GM21576 (cell line): ENCODE measurements around the gene CDT1.

Source experiments
- ATAC-seq: cut with Tn5 transposase; IDR thresholded peaks from one replicate; pipeline ENCODE4 v1.9.1; 2021; ENCODE audit warnings: mild to moderate bottlenecking, moderate library complexity; ENCODE audit not compliant: unreplicated experiment

The CDT1 gene

GRCh38 chr16:88804173-88804551, 573 bp downstream of the CDT1 start:
- no peak for ATAC-seq

GRCh38 chr16:88804552-88805339, 1.2 kb downstream of the CDT1 start:
- no peak for ATAC-seq

DNA sequence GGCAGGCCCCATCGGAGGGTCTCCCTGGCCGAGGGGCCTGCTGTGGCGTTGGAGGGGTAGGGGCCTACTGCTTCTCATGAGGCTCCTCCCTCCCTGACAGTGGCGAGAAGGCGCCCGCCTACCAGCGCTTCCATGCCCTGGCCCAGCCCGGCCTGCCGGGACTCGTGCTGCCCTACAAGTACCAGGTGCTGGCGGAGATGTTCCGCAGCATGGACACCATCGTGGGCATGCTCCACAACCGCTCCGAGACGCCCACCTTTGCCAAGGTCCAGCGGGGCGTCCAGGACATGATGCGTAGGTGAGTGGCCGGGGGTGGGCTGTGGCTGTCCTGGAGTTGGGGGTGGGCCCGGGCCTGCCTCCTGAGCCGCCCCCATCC, 1.7 kb downstream of the CDT1 start:
- no peak for ATAC-seq

DNA sequence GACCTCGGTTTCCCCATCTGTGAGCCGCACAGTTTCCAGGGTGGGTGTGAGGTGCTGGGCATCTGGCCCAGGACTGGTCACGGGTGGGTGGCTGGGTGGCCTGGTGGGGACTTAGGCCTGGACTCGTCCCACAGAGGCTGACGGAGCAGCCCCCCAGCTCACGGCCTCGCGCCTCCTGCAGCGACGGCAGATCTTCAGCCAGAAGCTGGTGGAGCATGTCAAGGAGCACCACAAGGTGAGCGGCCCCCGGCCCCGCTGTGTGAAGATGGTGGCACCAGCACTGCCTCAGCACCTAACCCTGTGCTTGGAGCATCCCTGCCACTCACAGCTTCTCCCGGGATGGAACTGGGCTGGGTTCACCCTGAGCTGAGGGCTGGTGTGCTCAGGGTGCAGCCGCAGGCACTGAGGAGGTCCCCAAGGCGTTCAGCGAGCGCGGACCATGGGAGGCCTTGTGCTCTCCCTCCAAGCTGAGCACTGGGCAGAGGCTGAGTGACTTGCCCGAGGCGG, 2.4 kb downstream of the CDT1 start:
- ATAC-seq = no peak

GRCh38 chr16:88806491-88807111, 3.0 kb downstream of the CDT1 start:
- no peak for ATAC-seq

- no peak for ATAC-seq
These were observed 3.6 kb downstream of the CDT1 start for GRCh38 chr16:88807142-88807625.

DNA sequence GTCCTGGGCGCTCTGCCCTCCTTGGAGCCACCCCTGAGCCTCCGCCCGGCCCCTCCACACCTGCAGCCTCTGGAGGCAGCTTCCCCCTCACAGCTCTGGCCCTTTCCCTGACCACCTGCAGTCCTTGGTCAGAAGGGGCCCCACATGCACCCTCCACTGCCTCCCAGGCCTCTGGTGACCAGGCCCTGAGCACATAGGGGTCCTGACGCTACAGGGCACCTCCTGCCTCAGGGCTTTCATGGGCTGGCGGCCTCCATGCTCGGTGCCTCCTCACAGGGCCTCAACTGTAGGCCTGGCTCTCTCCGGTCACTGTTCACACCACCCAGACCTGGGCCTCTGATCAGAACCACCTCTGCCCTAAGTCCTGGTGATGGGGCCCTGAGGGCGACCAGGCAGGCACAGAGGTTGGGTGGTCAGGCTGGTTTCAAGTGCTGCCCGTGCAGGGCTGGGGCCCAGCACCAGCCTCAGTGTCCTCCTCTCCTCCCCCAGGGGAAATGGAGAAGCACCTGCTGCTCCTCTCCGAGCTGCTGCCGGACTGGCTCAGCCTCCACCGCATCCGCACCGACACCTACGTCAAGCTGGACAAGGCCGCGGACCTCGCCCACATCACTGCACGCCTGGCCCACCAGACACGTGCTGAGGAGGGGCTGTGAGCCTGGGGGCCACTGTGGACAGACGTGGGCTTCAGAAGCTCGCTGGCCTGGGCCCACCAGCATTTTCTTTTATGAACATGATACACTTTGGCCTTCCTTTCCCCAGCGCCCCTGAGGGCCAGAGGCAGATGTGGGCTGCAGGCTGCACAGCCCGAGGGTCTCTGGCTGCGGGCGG, 4.3 kb downstream of the CDT1 start:
- ATAC-seq = no peak

DNA sequence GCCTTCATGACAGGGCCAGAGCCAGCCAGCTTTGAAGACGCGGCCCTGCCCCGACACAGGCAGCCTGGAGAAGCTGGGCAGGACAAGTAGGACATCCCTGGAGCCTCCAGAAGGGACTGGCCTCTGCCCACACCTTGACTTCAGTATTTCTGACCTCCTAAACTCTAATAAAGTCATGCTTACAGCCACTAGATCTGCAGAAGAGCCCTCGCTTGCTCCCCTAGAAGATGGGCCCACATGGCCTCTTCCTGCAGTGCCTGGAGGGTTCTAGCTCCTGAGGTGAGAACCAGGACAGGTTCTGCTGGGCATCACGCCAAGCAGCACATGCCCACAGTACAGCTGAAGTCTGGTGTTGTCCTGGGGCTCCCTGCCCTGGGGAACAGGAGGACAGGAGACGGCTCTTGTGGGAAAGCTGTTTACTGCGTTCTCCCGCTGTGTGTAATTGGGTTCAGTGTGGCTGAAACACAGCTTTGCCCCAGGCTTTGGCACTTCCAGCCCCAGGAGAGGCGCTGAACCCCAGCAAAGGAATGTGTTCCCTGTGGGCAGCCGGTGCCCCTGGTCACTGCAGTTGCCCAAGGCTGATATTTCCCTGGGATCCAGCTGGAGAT, 5.6 kb downstream of the CDT1 start:
- no peak for ATAC-seq

DNA sequence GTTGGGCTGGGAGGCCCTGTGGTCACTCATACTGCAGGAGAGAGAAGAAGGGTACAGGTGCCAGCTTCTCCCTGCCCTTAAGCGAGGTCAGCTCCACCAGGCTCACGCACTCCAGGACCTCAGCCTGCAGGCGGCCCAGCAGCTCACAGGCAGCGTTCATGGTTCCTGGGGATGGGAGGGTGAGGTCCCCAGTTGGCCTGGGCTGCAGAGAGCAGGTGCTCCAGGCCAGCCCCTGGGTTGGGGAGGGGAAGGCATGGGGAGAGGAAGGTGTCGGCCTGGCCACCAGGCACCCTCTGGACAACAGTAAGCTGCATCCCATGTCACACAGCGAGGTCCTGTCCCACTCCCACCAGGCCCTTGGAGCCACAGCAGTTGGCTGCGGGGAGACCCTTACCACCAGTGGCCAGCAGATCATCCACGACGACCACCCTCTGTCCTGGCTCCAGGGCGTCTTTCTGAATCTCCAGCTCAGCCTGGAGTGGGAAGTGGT, 6.1 kb downstream of the CDT1 start:
- no peak for ATAC-seq

DNA sequence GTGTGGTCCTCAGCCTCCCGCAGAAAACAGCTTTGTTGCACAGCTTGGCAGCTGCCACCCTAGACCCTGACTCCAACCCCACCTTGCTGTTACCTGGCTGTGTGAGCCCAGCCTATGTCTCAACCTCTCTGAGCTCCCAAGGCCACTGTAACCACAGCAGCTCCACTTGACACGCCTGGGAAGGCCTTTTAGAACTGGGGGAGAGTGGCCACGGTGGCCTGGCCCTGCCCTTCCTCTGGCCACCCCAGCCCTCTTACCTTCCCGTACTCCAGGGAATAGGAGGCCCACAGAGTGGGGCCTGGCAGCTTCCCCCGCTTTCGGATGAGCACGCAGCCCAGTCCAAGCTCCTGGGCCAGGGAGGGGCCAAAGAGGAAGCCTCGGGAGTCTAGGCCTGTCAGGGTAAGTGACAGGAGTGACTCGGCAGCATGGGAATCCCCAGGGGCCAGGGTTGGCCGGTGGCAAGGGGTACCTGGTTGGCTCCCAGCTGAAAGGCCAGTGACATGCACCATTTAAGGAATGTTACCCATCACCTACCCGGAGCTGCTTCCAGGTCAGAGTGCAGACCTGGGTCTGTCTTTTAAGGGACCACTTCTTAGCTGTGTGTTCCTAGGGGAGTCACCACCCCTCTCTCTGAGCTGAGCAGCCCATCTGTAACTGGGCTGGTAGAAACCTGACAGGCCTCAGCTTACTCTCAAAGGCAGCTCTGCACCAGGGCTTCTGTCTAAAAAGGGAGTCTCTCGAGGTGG, 6.8 kb downstream of the CDT1 start:
- ATAC-seq = no peak

- peak; percentile 34 for ATAC-seq
These were observed 7.6 kb downstream of the CDT1 start for GRCh38 chr16:88810912-88811768.

GRCh38 chr16:88811769-88812512, 8.4 kb downstream of the CDT1 start, which contains the start of gene APRT:
TSS of gene APRT (minus strand) at chr16:88811928. CDS start at chr16:88811899, 29 bp downstream.
- peak; percentile 52 for ATAC-seq

DNA sequence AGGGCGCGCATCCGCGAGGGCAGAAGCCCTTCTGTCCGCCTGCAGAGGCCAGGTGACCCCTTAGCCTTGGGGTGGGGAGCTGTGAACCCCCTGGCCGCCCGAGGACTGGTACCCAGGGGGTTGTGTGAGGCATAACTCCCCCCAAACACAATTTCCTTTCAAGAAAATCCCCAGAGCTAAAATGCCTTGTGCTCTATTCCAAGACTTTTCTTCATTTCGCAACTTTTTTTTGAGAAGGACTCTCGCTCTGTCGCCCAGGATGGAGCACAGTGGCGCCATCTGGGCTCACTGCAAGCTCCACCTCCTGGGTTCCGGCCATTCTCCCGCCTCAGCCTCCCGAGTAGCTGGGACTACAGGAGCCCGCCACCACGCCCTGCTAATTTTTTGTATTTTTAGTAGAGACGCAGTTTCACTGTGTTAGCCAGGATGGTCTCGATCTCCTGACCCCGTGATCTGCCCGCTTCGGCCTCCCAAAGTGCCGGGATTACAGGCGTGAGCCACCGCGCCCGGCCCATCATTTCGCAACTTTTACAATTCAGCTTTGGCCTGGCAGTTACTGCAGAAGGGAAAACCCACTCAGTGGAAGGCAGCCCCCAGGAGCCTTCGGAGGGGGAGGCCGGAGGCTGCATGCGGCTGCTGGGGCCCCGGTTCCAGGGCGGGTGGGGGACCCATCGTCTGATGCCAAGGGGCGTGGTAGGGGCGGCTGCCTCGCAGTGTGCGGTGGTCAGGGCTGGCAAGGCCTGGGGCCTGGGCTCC, 9.1 kb downstream of the CDT1 start:
- no peak for ATAC-seq

GRCh38 chr16:88813269-88814143, 9.9 kb downstream of the CDT1 start:
- no peak for ATAC-seq

GRCh38 chr16:88814144-88814502, 10.5 kb downstream of the CDT1 start:
- no peak for ATAC-seq

DNA sequence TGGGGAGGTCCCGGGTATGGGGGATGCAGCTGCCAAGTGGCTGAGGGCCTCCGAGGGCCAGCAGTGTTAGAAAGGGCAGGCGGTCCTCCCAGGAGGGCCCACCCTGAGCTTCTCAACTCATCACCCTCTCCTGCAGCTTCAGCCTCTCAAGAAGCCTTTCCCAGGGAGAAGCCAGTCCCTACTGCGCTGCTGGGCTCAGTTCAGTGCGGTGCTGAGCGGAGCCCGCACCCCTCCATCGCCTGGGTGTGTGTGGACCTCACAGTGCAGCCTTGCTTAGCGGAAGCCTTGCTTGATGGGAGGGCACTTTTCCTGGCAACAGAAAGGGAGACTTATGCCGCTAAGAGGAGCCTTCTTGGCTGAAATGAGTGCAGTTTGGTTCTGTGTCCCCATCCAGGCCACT, 11.6 kb downstream of the CDT1 start:
- no peak for ATAC-seq
